Motor neuron (in vitro differentiated cells): Measurements from ENCODE around the gene MCF2L2. TPM values are rescaled to one million over a fixed set of nuclear protein-coding genes. Genes with fewer than 3 reads are reported as not detected.

Source experiments
- ATAC-seq, 8 experiments: fragments of 200-7000 bp; cut with Tn5 transposase; replicated peaks in 6 of 8; 2 replicates each; pipeline ENCODE4 v1.8.0; 2021; ENCODE audit warnings: mild to moderate bottlenecking in 8 of 8, moderate library complexity in 8 of 8
- H3K27ac ChIP-seq, 2 donors: fragments of 250-450 bp; sonication (Bioruptor Pico); 2 replicates each; pipeline ENCODE4 v1.9.0; 2021; ENCODE audit warnings: antibody characterized with exemption in 2 of 2, mild to moderate bottlenecking in 2 of 2, moderate library complexity in 1 of 2
- H3K4me1 ChIP-seq, 2 donors: fragments of 250-450 bp; sonication (Bioruptor Pico); replicated peaks in 1 of 2; 2 replicates each; pipeline ENCODE4 v1.6.1; 2021; ENCODE audit warnings: antibody characterized with exemption in 2 of 2, mild to moderate bottlenecking in 2 of 2, moderate library complexity in 1 of 2
- H3K4me3 ChIP-seq, 5 donors: fragments of 250-450 bp; sonication (Bioruptor Pico); 2 replicates each; pipeline ENCODE4 v1.9.0; 2021; ENCODE audit warnings: antibody characterized with exemption in 5 of 5, mild to moderate bottlenecking in 5 of 5, moderate library complexity in 4 of 5
- WGBS, 10 experiments: fragments of 450-650 bp; shearing (Covaris generic); methylation state at CpG; one replicate each; pipeline ENCODE4 v1.0.0; 2022; 5-methylcytosine and 5-hydroxymethylcytosine counted together
- in situ Hi-C, 9 experiments: fragments of 400-800 bp; cut with MboI; loops; one replicate each; pipeline ENCODE4 v1.15.0; 2021; ENCODE audit warnings: low sequenced_read_pairs in 9 of 9, low pct_unique_long_range_greater_than_20kb in 2 of 9; ENCODE audit not compliant: unreplicated experiment in 9 of 9
- total RNA-seq, 8 experiments: library from RNA; unstranded; fragments of 300-600 nt; gene quantifications; 2 replicates each; pipeline versions ENCODE4 v1.2.3 to v1.2.4, GENCODE V29; 2022

The MCF2L2 gene
- total RNA-seq, 8 experiments from 2014 or later, result 0.81 to 16.4 (median 5.6) TPM

GRCh38 chr3:183202004-183202722 lies 226.3 kb downstream of the MCF2L2 start:
- 8 to 100% (median 75%) methylated on average over 1 to 4 of the region's 4 CpGs for WGBS, 10 experiments
- Histone ChIP-seq H3K4me1 (no peaks in the 10 kb centered on the region), H3K27ac (no peak overlapping the region), H3K4me3 (no peak overlapping the region)
- in situ Hi-C loops, result no loop called here
- peak in 1 of 8 experiments; percentile 56 for ATAC-seq

GRCh38 chr3:183198939-183199338 lies 229.5 kb downstream of the MCF2L2 start:
- no peaks in the 10 kb centered on the region for H3K4me1 ChIP-seq
- WGBS, 10 experiments, result 0 to 100% (median 60%) methylated on average over 1 of the region's 1 CpG; no CpG with 5 or more reads in 1 of the 10 experiments
- no peak overlapping the region for H3K4me3 ChIP-seq
- in situ Hi-C loops, result loop anchor here in 1 of 9 experiments (25.0 kb wide), 1 partner anchor 188 kb away; no protein-coding TSS in a partner anchor
- no peak overlapping the region for H3K27ac ChIP-seq
- no peak for ATAC-seq

DNA sequence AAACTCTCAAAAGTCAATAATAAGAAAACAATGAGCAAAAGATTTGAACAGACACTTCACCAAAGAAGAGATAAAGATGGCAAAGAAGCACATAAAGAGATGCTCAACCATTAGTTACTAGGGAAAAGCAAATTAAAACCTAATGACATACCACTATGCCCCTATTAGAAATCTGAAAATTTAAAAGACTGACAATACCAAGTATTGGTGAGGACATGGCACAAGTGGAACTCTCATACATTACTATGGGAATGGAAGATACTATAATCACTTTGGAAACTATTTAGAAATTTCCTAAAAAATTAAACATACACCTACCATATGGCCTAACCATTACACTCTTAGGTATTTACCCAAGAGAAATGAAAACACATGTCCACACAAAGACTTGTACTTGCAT lies 230.7 kb downstream of the MCF2L2 start:
- in situ Hi-C loops, result loop anchor here in 1 of 9 experiments (25.0 kb wide), 1 partner anchor 190 kb away; no protein-coding TSS in a partner anchor
- Histone ChIP-seq H3K27ac (no peak overlapping the region), H3K4me1 (no peaks in the 10 kb centered on the region), H3K4me3 (no peak overlapping the region)
- no peak for ATAC-seq

DNA sequence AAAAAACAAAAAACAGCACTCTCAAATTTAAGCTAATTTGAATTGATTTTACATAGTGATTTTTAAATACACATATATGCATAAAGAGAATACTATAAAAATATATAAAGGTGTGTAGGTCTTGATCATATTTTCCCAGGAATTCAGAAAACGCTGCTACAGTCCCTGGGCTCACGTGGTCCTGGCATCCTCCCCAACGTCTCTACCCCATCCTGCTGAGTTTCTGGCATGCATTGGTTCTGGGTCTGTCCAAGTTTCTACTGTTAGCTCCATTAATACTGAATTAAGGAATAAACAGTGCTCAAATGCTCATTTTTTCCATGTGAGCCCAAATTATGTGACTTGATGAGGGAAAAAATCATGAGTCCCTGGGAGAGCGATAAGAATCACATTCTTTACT lies 233.2 kb downstream of the MCF2L2 start:
- no peak overlapping the region for H3K4me3 ChIP-seq
- H3K27ac ChIP-seq, result no peak overlapping the region
- in situ Hi-C loops, result loop anchor here in 1 of 9 experiments (25.0 kb wide), 1 partner anchor 192 kb away; no protein-coding TSS in a partner anchor
- ATAC-seq, result no peak
- WGBS, 10 experiments, result 47 to 100% (median 86%) methylated on average over 1 to 4 of the region's 4 CpGs; no CpG with 5 or more reads in 1 of the 10 experiments
- no peaks in the 10 kb centered on the region for H3K4me1 ChIP-seq

DNA sequence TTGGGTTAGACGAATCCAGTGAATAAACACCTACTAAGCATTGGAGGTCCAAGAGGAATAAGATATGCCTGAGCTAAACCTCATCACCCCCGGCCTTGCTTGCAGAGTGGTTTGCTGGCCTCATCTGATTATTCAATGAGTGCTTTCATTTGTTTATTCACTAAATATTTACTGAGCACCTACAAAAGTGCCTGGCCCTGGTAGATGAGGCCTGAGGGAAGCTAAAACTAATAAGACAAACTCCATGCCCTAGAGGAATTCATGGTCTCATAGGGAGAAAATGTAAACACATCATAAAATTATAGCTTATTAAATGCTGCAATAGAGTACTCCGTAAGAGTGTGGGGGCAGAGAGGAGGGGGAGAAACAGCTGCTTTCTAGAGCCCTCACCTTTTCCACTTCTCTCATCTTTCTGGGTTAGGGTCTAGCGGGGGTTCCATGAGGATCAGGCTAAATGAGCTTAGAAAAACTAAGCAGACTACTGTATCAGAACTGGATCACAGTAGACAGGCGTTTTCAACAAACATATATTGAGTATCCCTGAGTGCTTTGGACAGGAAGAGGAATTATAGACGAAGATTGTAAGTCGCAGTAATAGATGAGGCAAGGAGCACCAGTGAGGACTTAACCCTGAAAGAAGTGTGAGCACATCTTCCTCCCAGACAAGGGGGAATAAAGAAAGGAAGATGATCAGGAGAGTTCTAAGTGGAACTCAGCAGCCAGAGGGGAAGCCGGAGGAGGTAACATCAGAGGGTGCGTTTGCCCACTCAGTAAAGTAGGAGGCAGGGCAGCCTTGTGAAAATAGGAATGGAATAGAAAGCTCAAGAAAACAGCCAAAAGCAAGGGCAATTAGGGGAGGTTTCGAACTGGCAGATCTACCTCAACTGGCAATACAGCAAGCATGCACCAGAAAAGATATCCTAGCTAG lies 234.4 kb downstream of the MCF2L2 start:
- in situ Hi-C loops, result loop anchor here in 1 of 9 experiments (25.0 kb wide), 1 partner anchor 193 kb away; no protein-coding TSS in a partner anchor
- ATAC-seq, result peak in 2 of 8 experiments; percentile 78 to 85
- H3K4me1 ChIP-seq, result no peaks in the 10 kb centered on the region
- H3K27ac ChIP-seq, result no peak overlapping the region
- H3K4me3 ChIP-seq, result no peak overlapping the region
- WGBS, 10 experiments, result 0 to 96% (median 75%) methylated on average over 1 to 9 of the region's 10 CpGs

DNA sequence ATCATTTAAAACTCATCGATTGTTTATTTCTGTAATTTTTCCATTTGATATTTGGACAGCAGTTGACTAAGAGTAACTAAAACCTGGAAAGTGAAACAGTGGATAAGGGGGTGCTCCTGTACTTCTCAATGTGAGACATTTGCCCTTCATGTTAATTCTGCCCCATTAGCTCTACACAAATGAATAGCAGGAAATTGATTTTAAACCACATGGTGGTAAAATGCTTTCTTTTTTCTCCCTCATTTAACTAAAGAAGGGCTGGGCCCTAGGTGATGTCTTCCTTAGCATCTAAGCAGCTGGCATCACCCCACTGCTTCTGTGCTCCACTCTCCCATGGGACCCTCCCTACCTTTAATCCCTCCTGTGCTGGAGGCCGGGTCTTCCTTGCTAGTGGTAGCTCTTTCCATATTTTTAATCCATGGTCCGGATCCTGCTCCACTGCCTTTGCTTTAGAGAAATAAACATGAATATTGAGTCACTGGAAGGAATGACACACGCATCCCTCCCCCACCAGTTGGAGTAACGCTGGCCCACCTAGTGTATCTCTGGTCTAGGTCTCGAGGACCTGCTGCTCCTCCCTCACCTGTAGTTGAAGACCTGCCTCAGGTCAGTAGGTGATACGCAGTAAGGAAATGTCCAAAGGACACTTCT lies 235.6 kb downstream of the MCF2L2 start:
- Histone ChIP-seq H3K4me1 (no peaks in the 10 kb centered on the region), H3K27ac (no peak overlapping the region), H3K4me3 (no peak overlapping the region)
- WGBS, 10 experiments, result 62 to 100% (median 92%) methylated on average over 1 to 5 of the region's 7 CpGs
- ATAC-seq, result no peak
- in situ Hi-C loops, result loop anchor here in 1 of 9 experiments (25.0 kb wide), 1 partner anchor 195 kb away; no protein-coding TSS in a partner anchor

GRCh38 chr3:183189641-183190040 lies 238.8 kb downstream of the MCF2L2 start:
- in situ Hi-C loops, result loop anchor here in 3 of 9 experiments (5.0 to 25.0 kb wide), 3 partner anchors 195 to 198 kb away; no protein-coding TSS in a partner anchor
- Histone ChIP-seq H3K4me3 (no peak overlapping the region), H3K27ac (no peak overlapping the region), H3K4me1 (peaks cover 0 to 5% of the 10 kb centered on the region in 2 donors)
- ATAC-seq, result no peak
- 20 to 100% (median 77%) methylated on average over 1 to 4 of the region's 4 CpGs; no CpG with 5 or more reads in 4 of the 10 experiments for WGBS, 10 experiments

- no peak overlapping the region for H3K27ac ChIP-seq
- in situ Hi-C loops, result loop anchor here in 3 of 9 experiments (5.0 to 25.0 kb wide), 3 partner anchors 196 to 198 kb away; no protein-coding TSS in a partner anchor
- peaks cover 0 to 5% of the 10 kb centered on the region in 2 donors for H3K4me1 ChIP-seq
These were observed 239.4 kb downstream of the MCF2L2 start for GRCh38 chr3:183188895-183189462.

GRCh38 chr3:183185696-183186095 lies 242.7 kb downstream of the MCF2L2 start:
- 0 to 80% (median 47%) methylated on average over 1 to 4 of the region's 4 CpGs; no CpG with 5 or more reads in 2 of the 10 experiments for WGBS, 10 experiments
- ATAC-seq, result peak in 7 of 8 experiments; percentile 41 to 76 (median 60)
- Histone ChIP-seq H3K27ac (no peak overlapping the region), H3K4me3 (no peak overlapping the region), H3K4me1 (peaks cover 0 to 5% of the 10 kb centered on the region in 2 donors)
- in situ Hi-C loops, result loop anchor here in 3 of 9 experiments (5.0 to 25.0 kb wide), 3 partner anchors 199 to 202 kb away; no protein-coding TSS in a partner anchor

More at GRCh38 chr3:183188895-183189462, 239.4 kb downstream of the MCF2L2 start:
- WGBS, 10 experiments, result 63 to 100% (median 71%) methylated on average over 1 to 6 of the region's 7 CpGs; no CpG with 5 or more reads in 3 of the 10 experiments
- no peak overlapping the region for H3K4me3 ChIP-seq
- ATAC-seq, result peak in 2 of 8 experiments; percentile 30 to 66

DNA sequence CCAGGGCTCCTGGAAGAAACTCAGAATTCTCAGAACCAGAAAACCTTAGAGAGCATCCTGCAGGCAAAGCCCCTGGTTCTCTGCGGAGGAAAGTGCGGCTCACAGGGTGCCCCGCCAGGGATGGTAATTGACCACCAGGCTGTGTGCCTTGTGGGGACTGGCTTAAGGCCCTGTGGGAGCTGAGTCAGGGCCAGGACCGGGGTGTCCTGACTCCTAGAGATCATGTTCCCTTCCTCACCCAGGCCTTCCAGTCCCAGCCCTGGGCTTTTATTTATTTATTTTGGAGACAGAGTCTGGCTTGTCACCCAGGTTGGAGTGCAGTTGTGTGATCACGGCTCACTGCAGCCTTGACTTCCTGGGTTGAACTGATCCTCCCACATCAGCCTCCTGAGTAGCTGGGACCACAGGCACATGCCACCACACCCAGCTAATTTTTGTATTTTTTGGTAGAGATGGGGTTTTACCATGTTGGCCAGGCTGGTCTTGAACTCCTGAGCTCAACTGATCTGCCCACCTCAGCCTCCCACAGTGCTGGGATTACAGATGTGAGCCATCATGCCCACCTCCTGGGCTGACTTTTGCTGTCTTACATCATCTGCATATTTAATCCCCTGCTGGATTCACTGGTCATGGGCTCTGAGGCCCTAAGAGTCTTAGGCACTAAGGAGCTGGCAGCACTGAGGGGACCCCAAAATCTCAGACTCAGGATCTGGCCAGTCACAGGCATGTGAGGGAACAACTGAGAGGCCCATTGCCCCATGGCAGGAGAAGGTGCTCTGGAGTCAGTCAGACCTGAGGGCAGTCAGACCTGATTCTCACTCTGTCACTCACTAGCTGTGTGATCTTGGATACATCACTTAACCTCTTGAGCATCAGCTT lies 245.4 kb downstream of the MCF2L2 start:
- WGBS, 10 experiments, result 60 to 70% methylated on average over 1 to 3 of the region's 5 CpGs; no CpG with 5 or more reads in 8 of the 10 experiments
- Histone ChIP-seq H3K4me1 (peaks cover 12 to 15% of the 10 kb centered on the region in 2 donors), H3K27ac (no peak overlapping the region), H3K4me3 (no peak overlapping the region)
- in situ Hi-C loops, result loop anchor here in 2 of 9 experiments (10.0 to 25.0 kb wide), 2 partner anchors 202 to 204 kb away; no protein-coding TSS in a partner anchor
- no peak for ATAC-seq

GRCh38 chr3:183182073-183182472 lies 246.3 kb downstream of the MCF2L2 start:
- no peak overlapping the region for H3K27ac ChIP-seq
- no peak overlapping the region for H3K4me3 ChIP-seq
- 17 to 100% (median 69%) methylated on average over 1 to 3 of the region's 7 CpGs; no CpG with 5 or more reads in 6 of the 10 experiments for WGBS, 10 experiments
- no peak for ATAC-seq
- in situ Hi-C loops, result loop anchor here in 2 of 9 experiments (10.0 to 25.0 kb wide), 2 partner anchors 203 to 205 kb away; no protein-coding TSS in a partner anchor
- H3K4me1 ChIP-seq, result peaks cover 12 to 15% of the 10 kb centered on the region in 2 donors
